ENCODE measurements around the gene ATP2B3. TPM values are rescaled to one million over a fixed set of nuclear protein-coding genes. Genes with fewer than 3 reads are reported as not detected.
A peak's percentile ranks its signal among the peaks of the same experiment; 100 is the strongest.

Gene ATP2B3
- total RNA-seq, 1 donor from 2014 or later = 0.25 TPM

DNA sequence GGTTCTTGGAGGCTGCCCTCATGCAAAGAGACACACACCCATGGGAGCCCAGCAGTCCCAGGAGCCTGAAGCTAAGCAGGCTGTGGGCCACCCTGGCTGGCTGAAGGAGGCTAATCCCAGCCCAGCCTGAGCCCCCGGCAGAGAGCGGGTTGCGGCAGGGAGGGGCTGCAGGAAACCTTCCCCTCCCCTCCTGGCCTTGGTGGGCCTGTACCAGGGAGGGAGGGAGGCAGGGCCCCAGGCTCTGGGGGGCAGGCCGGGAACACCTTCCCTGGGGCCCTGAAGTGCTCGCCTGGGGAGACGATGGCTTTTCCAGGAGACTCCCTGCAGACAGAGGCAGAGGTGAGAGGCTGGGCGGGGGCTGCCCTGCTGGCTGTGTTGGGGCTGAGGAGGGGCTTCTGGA is 19.0 kb upstream of the ATP2B3 start:
- Histone ChIP-seq H3K4me1 (peaks cover 43% of the 10 kb centered on the region), H3K36me3 (no peaks in the 10 kb centered on the region), H3K9me3 (no peaks in the 10 kb centered on the region), H3K27ac (peak overlapping the region; percentile 44), H3K4me3 (no peak overlapping the region), H3K27me3 (no peaks in the 10 kb centered on the region)
- TF ChIP-seq, protein P1, sequence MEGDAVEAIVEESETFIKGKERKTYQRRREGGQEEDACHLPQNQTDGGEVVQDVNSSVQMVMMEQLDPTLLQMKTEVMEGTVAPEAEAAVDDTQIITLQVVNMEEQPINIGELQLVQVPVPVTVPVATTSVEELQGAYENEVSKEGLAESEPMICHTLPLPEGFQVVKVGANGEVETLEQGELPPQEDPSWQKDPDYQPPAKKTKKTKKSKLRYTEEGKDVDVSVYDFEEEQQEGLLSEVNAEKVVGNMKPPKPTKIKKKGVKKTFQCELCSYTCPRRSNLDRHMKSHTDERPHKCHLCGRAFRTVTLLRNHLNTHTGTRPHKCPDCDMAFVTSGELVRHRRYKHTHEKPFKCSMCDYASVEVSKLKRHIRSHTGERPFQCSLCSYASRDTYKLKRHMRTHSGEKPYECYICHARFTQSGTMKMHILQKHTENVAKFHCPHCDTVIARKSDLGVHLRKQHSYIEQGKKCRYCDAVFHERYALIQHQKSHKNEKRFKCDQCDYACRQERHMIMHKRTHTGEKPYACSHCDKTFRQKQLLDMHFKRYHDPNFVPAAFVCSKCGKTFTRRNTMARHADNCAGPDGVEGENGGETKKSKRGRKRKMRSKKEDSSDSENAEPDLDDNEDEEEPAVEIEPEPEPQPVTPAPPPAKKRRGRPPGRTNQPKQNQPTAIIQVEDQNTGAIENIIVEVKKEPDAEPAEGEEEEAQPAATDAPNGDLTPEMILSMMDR (IDR thresholded peaks at IDR 0.05) = no peak
- TF ChIP-seq POLR2AphosphoS5 (IDR thresholded peaks at IDR 0.05; ENCODE audit: insufficient read depth in 1 of 2, low read depth in 1 of 2) (no peak), POLR2A (IDR thresholded peaks at IDR 0.05) (no peak)
- no peak for DNase-seq (ENCODE audit: extremely low spot score in 2 of 2)
- intact Hi-C loops (cut with DNase I) = no loop called here

DNA sequence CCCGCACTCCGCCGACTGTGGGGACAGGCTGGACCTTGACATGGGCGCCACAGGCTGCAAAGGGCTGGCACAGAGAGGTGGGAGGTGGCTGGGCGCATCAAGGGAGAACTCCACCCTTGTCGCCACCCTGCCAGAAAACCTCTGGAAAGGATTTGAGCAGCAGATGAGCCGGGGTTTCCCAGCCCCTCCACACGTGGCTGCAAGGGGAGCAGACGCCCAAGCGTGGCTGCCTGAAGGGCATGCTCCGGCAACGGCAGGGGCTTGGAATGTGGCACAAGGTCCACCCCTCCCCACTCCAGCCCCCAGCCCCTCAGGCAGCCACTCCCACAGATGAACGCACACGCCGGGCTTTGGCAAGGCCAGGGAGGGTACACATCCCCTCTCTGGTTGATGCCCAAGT is 18.1 kb upstream of the ATP2B3 start:
- intact Hi-C loops (cut with DNase I) = no loop called here
- Histone ChIP-seq H3K27me3 (no peaks in the 10 kb centered on the region), H3K4me3 (no peak overlapping the region)

DNA sequence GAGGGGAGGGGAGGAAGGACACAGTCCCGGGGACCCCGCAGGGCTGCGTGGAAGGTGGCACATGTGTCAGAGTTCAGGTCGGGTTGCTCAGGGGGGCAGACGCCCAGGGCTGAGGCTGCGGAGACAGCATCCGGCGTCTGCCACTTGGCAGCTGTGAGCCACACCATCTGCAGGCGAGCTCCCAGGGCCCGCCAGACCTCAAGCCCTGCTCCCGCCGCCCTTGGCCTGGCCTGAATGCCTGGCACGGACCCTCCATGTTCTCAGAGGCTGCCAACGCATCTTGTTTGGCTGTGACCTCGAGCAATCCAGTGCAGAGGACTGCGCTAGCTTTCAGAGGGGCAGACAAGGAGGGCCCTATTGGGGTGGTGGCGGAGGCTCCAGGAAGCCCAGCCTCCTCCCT is 17.6 kb upstream of the ATP2B3 start:
- DNase-seq (ENCODE audit: extremely low spot score in 2 of 2) = no peak
- H3K9me3 ChIP-seq = no peaks in the 10 kb centered on the region
- no peak overlapping the region for H3K27ac ChIP-seq
- H3K27me3 ChIP-seq = no peaks in the 10 kb centered on the region
- TF ChIP-seq POLR2AphosphoS5 (IDR thresholded peaks at IDR 0.05; ENCODE audit: insufficient read depth in 1 of 2, low read depth in 1 of 2) (no peak), POLR2A (IDR thresholded peaks at IDR 0.05) (no peak)
- TF ChIP-seq, protein P1 (IDR thresholded peaks at IDR 0.05) = no peak
- H3K4me3 ChIP-seq = no peak overlapping the region
- H3K4me1 ChIP-seq = peaks cover 29% of the 10 kb centered on the region
- H3K36me3 ChIP-seq = no peaks in the 10 kb centered on the region
- intact Hi-C loops (cut with DNase I) = no loop called here

More for the DNA sequence above, 18.1 kb upstream of the ATP2B3 start:
- H3K9me3 ChIP-seq = no peaks in the 10 kb centered on the region
- H3K4me1 ChIP-seq = peaks cover 34% of the 10 kb centered on the region
- TF ChIP-seq POLR2A (IDR thresholded peaks at IDR 0.05) = no peak
- no peak overlapping the region for H3K27ac ChIP-seq
- no peak for DNase-seq (ENCODE audit: extremely low spot score in 2 of 2)
- H3K36me3 ChIP-seq = no peaks in the 10 kb centered on the region

DNA sequence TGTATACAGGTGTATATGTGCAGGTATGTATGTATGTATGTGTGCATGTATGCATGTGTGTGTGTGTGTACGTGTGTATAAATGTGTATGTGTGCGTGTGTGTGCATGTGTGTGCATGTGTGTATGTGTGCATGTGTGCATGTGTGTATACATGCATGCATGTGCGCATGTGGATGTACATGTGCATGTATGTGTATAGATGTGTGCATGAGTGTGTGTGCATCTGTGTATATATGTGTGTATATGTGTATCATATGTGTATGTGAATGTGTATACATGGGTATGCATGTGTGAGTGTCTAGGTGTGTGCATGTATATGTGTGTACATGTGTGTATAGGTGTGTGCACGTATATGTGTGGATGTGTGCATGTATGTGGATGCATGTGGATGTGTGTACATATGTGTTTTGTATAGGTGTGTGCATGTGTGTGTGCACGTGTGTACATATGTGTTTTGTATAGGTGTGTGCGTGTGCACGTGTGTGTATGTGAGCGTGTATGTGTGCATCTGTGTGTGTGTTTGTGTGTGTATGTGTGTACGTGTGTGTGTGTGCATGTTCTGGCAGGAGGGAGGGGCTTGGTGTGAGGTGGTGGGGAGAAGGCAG is 16.7 kb upstream of the ATP2B3 start:
- no peaks in the 10 kb centered on the region for H3K27me3 ChIP-seq
- no peak overlapping the region for H3K27ac ChIP-seq
- intact Hi-C loops (cut with DNase I) = no loop called here
- no peaks in the 10 kb centered on the region for H3K36me3 ChIP-seq
- no peaks in the 10 kb centered on the region for H3K9me3 ChIP-seq
- TF ChIP-seq POLR2A (IDR thresholded peaks at IDR 0.05) (no peak), POLR2AphosphoS5 (IDR thresholded peaks at IDR 0.05; ENCODE audit: insufficient read depth in 1 of 2, low read depth in 1 of 2) (no peak)
- TF ChIP-seq, protein P1 (IDR thresholded peaks at IDR 0.05) = no peak
- DNase-seq (ENCODE audit: extremely low spot score in 2 of 2) = no peak
- no peak overlapping the region for H3K4me3 ChIP-seq
- peaks cover 21% of the 10 kb centered on the region for H3K4me1 ChIP-seq

DNA sequence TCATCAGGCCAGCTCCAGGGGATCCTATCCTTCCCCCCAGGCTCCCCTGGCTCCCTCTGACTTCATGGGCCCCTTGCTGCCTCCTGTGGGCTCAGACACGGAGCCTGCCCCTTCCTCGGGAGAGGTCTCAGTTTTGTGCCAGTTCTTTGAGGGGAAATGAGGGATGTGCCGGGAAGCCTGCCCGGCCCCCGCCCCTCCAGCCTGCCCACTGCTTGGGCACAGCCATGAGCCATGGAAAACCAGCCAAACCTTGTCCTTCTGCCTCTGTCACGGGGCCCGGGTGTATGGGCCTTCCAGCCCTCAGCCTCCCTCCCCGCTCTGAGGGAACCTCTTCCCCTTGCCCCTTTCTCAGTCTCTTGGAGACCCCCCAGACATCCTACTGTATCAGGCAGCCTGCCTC is 15.9 kb upstream of the ATP2B3 start:
- intact Hi-C loops (cut with DNase I) = no loop called here
- TF ChIP-seq, protein P1 (IDR thresholded peaks at IDR 0.05) = no peak
- no peak for TF ChIP-seq POLR2AphosphoS5 (IDR thresholded peaks at IDR 0.05; ENCODE audit: insufficient read depth in 1 of 2, low read depth in 1 of 2)
- no peak for TF ChIP-seq POLR2A (IDR thresholded peaks at IDR 0.05)
- no peak overlapping the region for H3K4me3 ChIP-seq
- DNase-seq (ENCODE audit: extremely low spot score in 2 of 2) = no peak
- H3K4me1 ChIP-seq = peaks cover 14% of the 10 kb centered on the region
- H3K36me3 ChIP-seq = no peaks in the 10 kb centered on the region
- no peaks in the 10 kb centered on the region for H3K27me3 ChIP-seq
- no peaks in the 10 kb centered on the region for H3K9me3 ChIP-seq
- H3K27ac ChIP-seq = no peak overlapping the region
